Central memory CD4-positive, alpha-beta T cell (primary cell): ENCODE measurements around the gene TMEM120B.

Experiments used
- DNase-seq: peaks from one replicate; pipeline ENCODE4 v3.0.0; 2022

TMEM120B gene

DNA sequence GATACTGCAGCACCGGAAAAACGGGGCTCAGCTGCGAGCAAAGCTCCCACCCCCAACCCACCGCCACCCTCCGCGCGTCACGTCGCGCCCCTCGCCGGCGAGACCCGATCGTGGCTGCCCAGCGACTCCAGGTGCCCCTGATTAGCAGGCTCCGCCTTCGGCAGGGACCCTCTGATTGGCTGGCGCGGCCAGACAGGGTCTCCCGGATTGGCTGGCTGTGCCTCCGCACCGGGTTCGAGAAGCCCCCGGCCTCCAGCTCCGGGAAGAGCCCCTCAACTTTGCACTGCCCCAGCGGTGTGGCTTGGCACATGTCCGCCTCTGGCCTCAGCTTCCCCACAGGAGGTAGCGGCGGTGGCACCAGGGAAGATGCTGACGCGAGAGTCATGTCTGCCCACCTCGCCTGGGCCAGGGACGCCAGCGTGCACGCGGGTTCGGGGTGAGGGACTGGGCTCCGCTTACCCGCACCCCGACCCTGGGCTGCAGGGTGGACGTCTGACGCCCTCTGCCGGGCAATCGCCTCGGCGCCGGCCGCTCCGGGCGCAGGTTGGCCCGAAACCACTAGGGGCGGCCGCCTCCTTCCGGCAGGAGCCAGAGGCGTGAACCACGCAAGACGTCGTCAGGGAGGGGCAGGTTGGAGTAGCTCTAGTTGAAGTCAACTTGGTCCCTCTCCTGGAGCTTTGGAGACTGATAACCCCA is 81.4 kb downstream of the TMEM120B start:
- DNase-seq: peak; percentile 94

DNA sequence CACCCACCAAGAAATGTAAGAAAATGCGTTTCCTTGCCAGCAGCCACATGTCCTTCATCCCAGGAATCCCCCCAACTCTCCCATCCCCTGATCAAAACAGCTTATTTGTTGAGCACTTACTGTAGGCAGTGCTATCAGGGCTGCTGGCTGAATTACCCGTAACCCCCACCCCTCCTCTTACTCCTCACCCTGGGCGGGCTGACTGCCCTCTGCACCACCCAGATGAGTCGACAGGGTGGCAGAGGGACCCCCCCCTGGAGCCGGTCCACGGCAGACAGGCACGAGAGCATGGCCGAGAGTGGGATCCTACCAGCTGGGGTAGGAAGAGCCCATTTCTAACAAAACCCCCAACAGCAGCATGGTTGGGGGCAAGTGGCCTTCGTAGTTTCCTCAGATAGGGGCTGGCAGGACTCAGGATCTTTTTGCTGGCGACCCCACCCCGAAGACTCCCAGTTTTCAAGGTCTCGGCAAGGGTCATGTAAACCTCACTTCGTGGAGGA is 82.0 kb downstream of the TMEM120B start:
- DNase-seq: no peak

DNA sequence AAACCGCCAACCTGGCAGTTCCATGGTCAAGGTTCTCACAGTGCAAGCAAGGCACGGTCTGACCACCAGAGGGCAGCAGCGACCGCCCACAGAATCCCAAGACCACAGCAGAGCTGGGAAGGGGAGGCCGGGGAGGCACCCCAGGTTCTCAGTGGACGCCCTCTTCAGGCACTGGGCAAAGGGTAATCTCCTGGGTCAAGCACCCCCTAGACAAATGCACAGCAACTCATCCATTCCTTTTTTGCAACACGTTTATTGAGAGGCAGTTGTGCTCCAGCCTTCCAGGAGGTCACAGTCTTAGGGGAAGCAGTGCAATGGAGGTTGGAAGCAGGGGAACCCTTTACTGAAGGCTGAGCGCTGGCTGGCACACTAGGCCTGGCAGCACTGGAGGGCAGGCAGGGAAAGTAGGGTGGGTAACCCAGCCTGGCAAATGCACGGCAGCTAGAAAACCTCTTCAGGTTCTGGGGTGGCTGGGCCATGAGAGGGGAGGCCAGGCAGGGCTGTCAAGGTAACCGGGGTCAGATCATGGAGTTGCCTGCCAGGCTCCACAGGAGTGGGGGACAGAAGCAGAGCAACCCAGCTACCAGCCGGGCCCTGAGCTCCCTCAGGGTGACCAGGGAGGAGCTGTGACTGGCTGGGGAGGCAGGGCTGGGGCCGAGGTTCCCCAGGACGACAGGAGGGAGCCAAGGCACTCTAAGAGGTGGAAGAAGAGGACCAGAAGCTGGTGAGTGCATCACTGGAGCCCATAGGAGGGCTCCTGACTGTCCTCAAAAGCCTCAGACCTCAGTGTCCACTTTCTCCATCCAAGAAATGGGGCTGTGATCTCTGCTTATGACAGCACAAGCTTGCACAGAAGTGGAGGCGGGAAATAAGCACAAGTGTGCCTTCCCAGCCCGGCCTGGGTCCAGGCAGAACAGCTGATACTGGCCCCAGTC is 82.7 kb downstream of the TMEM120B start:
- peak; percentile 77 for DNase-seq

DNA sequence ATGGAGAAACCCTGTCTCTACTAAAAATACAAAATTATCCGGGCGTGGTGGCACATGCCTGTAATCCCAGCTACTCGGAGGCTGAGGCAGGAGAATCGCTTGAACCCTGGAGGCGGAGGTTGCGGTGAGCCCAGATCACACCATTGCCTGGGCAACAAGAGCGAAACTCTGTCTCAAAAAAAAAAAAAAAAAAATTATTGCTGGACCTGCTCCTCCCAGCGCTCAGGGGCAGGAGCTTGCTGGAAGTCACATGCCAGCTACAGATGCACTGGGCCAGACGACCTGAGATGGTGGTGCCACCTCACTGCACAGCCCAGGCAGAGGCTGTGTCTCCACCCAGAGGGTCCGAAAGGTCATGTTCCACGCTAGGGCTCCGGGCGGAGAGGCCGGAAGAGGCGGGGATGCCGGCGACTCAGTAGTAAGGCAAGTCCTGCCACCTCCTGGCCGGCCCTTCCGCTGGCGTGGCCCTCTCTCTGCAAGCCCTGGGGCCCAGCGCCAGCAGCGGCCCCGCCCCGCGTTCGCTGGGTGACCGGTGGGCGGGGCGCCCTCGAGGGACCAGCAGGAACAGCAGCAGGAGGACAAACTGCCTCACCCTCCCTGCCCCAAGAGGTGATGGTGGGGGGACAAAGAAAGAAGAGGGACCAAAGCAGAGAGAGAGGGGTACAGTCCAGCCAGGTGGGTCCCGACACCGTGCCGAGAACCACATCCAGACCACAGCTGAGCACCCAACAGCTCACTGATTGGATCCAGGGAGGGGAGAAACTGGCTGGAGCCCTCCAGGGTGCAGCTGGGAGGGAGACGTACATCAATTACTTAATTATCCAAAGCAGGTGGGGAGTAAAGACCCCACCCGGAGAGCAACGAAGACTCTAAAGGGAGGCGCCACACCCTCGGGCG is 84.6 kb downstream of the TMEM120B start:
- no peak for DNase-seq

DNA sequence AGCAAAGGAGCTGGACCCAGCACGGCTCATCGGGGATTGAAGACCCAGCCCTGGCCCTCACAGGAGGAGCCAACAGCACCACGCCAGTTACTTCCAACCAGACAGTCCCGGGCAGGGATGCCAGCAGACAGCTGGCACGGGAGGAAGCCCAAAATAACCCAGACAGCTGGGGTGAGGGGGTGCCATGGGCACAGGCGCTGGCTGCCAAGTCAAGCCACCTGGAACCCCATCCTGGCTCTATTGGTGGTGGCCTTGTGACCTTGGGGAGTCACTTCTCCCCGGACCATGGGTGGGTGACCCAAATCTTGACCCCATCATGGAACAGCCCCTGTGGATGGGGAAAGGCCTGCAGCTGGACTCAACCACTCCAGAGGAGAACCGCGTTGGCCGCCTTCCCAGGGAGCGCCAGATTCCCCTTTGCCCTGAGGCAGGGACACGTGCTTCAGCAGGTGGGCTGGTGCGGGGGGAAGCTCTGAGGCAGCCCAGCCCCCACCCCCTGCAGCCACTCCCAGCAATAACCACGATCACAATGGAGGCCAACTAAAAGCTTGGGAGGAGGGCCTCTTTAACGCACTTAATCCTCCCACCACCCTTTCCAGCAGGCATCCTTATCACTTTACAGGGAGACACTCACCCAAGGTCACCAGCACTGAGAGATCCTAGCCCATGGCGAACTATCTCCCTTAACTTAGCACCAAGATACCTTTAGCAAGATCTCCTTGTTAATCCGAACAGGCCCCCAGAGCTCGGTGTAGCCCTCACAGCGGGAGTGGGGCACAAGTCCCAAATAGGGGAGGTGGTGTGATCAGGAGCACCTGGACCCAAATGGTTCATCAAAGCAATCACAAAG is 85.6 kb downstream of the TMEM120B start:
- DNase-seq: no peak

DNA sequence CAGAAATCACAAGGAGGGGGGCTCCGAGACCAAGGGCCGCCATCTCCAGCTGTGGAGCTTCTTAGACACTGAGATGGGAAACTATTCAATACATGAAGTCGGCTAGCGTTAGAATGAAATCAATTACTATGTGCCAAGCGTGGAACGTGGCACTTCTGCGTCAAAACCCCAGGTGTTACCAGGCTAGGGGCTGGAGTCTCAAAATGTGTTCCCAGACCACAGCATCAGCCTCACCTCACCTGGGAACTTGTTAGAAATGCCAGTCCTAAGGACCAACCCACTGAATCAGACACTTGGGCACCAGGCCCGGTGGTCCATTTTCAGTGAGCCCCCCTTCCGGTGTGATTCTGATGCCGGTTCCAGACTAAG is 86.2 kb downstream of the TMEM120B start:
- DNase-seq: no peak

DNA sequence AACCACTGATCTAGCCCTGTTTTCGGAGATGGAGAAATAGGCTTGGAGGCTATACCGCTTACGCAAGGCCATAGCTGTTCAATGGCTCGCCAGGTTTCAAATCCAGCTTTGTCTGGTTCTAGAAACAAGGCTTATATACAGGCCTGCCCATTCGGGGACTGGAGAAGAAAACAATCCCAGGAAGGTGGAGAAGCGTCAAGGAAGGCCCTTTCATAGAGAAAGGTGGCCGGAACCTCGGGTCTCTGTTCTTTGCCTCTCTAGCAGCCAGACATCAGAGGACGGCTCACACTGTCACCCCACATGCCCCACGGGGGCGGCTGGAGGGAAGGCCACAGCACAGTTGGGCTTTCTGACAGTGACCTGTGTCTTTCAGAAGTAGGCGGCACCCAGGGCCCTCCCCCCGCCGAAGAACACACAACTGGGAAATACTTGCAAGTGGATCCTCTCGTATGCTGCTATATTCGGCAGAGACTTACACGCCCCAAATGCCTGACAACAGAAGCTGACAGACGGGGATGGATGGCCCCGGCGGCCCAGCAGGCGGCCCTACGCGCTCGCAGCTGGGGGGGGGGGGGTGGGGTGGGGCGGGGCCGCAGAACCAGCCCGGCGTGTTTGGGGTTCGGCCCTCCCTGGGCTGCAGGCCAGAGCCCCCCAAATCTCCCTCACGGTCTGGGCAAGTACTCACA is 86.7 kb downstream of the TMEM120B start:
- DNase-seq: peak; percentile 69

DNA sequence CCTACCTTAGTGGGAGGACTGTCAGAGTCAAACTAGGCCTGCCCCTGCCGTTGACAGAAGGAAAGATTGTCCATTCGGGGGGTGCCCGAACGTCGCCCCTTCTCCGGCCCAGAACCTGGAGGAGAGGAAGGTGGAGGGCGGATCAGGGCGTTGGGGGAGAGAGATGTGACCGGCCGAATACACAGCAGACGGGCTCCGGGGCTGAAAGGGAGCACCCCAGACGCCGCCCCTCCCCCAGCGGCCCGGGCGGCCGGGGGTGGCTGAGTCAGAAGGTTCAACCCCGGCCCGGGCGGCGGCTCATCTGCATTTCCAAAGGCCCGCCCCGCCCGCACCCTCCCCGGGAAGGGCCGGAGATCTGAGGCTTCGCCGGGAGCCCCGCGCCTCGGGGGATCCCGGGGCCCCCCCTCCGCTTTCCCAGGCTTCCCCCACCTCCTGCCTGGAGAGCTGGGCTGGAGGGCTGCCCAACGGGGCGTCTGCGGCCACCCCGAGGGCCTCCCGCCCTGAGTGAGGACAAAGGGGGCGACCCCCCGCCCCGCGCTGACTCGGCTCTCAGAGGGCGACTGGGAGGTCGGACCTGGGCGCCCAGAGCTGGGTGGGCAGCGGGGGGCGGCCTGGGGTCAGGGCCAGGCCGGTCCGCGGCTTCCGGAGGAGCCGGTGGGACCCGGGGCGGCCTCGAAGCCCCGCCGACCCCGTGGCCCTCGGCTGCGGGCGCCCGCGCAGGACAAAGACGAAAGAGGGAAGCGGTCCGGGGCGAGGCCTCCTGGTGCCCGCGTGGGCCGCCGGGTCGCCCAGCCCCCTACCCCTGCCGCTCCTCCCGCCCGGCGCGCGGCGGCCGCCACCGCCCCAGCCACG is 87.5 kb downstream of the TMEM120B start:
- DNase-seq: peak; percentile 56

DNA sequence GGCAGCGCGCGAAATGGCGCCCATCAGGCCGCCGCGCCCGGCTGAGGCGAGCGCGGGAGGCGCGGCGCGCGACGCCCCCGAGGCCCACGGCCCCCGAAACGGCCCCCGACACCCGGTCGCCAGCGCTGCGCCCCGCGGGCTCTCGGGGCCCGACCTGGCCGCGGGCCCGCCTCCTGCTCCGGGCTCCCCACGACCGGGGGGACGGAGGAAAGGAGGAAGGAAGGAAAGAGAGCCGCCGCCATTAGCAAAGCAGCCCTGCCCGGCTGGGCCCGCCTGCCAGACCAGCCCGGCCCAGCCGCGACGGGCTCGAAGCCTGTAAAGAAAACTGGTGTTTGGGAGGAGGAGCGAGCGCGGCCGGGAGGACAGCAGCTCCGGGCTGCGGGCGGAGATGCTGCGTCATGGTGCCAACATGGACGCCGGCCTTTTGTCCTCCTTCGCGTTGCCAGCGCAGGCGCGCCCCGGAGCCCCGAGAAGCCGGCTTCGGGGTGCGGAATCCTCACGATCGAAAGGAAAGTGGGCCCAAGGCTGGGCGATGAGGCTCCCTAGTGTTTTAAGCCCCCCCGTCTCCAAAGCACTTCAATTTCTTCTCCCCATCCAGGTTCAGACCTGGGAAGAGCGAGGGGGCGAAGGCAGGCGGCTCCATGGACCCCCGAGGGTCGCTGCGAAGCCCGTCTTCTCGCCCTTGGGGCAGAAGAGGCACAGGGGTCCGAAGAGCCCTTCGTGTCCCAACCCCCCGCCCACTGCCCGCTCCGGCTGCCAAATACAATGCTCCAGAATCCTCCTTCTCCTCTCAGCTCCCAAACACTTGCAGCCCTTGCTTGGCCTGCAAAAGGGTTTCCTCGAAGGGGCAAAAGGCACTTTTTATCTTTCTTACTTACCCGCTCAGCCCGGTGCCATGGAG is 88.4 kb downstream of the TMEM120B start:
- DNase-seq: peak; percentile 69

DNA sequence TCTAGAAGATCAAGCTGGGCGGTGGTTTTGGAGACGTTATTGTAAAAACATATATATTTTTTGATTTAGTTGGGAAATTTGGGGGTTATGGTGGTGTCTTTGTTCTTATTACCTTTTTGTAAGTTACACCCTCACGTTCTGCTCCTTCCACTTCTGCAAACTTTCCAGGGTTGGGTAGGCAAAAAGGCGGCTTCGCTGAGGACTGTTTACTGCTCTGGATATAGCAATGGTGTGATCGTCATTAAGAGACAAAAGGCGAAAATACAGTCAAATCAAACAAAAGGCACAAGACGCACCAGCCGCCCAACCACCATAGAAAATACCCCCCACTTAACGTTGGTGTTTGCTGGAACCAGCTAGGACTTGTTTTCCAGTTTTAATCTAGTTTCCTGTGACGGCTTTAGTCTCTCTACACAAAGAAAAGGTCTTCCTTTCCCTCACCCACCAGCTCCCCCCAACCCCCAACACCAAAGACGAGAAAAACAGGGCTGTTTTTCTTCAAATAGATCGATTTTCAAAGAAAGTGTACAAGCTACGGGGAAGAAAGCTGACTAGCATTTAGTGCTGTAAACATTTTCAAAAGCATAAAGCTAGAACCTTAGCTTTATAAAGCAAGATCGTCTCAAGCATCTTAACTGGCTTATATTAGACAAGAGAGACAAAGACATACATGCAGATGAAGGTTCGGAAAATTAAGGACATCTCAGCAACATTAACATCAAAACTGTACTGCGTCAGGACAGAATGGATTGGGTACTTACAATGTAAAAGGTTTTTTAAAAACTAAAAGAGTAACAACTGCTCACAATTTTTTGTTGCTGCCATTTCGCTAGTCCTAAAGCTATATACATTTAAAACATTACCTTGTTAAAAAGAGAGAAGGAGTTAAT is 89.3 kb downstream of the TMEM120B start:
- peak; percentile 71 for DNase-seq

DNA sequence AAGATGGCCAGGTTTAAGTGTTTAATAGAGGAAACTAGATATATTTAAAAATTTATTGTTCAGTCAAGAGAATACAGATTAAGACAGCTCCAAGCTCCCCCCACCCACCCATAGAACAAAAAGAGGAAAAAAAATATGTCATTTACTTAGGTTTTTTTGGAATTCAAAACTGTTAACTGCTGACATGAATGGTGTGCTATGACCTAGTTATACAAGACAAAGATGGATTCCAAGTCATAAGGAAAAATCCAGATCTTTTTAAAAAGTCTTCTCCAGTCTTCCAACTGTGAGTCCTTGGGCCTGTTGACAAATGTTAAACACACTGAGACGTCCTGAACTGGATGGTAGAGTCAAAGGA is 89.9 kb downstream of the TMEM120B start:
- DNase-seq: no peak

DNA sequence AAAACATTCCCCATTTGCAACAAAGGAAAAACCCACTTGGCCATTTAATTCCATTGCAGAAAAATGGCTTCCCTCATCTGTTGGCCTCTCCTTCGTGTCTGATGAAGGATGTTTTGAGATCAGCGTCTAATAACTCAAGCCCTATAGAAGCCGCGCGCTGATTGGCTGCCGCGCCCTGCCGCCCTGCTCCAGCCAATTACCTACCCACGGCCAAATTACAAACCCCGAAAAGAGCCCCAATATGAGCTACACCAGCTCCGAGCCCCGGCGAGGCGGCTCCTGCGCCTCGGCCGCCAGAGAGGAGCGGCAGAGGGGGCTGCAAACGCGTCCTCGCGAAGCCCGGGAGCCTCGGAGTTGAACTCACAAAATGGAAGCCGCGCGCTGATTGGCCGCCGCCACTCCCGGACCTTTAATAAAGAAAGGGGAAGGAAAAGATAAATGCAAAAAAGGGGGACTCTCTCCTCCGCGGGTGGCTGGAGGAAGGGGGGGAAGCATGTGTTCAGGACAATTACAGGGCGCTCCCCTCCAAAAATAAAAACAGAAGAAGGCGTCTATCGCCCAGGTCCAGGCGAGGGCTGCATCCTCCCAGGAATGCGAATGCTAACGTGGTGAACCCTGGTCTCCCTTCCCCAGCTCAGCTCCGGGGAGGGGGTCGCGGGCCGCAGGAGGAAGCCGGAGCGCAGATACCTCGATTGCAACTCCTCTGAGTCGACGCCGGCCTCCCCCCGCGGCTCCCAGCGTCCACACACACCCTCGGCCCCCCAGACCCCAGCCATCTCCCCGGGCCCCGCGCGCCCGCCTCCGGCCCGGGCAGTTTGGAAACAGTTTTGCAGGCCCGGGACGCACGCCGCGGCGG is 90.5 kb downstream of the TMEM120B start:
- peak; percentile 90 for DNase-seq

DNA sequence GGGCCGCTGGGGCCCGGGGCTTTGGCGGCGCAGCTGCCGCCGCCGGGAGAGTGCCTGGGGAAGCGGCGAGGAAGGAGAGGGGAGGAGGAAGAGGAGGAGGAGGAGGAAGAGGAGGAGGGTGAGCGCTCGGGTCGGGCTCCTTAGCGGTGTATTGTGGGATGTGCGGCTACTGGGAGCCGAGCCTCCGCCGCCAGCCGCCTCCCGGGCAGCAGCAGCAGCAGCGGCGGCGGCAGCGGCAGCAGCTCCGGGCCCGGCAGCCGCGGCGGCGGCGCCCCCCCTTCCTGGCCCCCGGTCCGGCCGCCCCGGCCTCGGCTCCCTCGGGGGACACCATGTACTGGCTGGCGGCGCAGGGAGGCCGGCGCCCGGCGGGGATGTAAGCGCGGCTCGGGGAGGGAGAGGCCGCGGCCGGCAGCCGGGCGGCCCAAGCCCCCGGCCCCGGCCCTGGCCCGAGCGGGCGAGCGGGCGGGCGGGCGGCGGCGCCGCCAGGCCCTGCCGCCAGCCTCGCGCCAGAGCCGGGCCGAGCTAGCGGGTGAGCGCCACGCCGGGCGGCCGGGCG is 91.4 kb downstream of the TMEM120B start, which contains the start of gene SETD1B:
Gene SETD1B, plus strand, starts transcription at position 149 of the 556 bp plus-strand sequence. CDS start 729 bp downstream, outside the sequence.
- DNase-seq: peak; percentile 43

DNA sequence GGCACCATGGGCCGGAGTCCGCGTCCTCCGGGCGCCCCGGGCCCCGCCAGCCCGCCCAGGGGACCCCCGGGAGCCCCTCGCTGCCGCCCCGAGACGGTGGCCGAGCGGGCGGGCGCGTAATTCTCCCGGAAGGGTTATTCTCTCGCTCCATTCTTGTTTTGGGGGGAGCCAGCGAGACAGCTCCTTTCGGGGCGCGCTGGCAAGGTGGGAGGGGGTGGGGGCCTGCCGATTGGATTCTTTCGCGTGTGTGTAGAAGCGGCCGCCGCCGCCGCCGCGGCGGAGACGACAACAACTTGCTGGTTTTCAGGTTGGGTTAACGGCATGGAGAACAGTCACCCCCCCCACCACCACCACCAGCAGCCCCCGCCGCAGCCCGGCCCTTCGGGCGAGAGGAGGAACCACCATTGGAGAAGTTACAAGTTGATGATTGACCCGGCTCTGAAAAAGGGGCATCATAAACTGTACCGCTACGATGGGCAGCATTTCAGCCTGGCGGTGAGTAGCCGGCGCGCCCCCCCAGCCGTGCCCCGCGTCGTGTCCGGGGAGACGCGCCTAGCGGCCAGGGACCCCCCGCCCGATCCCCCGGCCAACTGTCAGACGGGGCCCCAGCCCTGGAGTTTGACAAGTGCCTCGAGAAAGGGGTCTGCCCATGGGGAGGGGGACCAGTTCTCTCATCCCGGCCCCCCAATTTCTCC is 92.0 kb downstream of the TMEM120B start:
- DNase-seq: peak; percentile 57

DNA sequence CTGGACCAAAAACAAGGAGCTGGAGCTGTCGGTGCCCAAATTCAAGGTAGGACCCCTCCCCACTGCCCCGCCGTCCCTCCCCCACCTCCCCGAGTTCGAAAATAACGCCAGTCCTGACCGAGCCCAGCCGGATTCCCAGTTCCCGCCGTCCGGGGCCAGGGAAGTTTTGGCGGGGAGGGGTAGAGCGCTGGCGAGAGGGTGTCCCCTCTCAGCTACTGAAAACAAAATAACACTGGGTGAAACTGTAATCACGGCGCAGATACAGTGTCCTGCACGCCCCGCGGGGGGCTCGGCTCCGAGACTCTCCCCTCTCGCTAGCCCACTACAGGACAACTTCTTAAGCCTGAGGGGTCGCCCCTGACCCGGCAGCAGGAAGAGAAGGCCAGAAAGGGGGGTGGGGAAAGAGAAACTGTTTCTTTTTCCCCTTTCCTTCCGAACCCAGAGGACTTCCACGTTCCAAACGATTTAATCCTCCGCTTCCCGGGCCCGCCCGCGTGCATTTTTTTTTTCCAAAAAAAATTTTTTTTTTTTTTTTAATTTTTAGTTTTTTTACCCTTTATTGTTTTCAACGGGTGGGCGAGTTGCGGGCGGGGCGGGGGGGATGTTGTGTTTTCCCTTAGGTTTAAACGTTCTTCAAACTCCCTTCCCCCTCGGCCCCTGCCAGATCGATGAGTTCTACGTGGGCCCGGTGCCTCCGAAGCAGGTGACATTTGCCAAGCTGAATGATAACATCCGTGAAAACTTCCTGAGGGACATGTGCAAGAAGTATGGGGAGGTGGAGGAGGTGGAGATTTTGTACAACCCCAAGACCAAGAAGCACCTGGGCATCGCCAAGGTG is 92.8 kb downstream of the TMEM120B start:
- no peak for DNase-seq
